Cardiac fibroblast (primary cell): ENCODE results near the gene LMBRD2.

Experiments used
- DNase-seq, 2 donors: peaks; one replicate each; pipeline versions ENCODE4 v3.0.0 to v3.0.0-alpha.2; 2010; ENCODE audit warnings: low read depth in 2 of 2
- H3K4me3 ChIP-seq, 2 donors: replicated peaks in 1 of 2; 1 replicate in 1 of 2; 2 replicates in 1 of 2; pipeline ENCODE4 v1.5.1; 2011; ENCODE audit warnings: low read depth in 2 of 2, low read length in 2 of 2, mild to moderate bottlenecking in 2 of 2, moderate library complexity in 1 of 2
- TF ChIP-seq, protein P1 (sequence below): IDR thresholded peaks from one replicate; pipeline ENCODE4 v1.5.1; 2011; ENCODE audit warnings: low read depth, mild to moderate bottlenecking, low read length, inconsistent platforms

LMBRD2 gene

DNA sequence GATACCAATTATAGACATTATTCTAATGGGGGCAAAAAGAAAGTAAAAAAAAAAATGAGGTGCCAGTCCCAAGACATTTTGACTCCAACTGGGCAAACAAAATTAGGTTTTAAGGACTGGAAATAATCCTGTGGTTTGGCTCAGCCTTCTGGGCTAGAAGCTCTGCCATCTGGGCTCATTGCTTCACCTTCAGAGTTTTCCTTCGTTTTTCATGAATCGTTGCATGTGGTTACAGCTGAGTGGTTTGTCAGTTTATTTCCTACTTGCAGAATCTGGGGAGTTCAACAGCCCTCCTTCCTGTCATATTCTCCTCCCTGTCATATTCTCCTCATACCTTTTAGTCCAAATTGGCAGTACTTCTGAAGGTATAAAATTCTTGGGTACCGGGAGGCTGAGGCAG lies 97.0 kb downstream of the LMBRD2 start:
- no peak overlapping the region for H3K4me3 ChIP-seq
- TF ChIP-seq, protein P1, sequence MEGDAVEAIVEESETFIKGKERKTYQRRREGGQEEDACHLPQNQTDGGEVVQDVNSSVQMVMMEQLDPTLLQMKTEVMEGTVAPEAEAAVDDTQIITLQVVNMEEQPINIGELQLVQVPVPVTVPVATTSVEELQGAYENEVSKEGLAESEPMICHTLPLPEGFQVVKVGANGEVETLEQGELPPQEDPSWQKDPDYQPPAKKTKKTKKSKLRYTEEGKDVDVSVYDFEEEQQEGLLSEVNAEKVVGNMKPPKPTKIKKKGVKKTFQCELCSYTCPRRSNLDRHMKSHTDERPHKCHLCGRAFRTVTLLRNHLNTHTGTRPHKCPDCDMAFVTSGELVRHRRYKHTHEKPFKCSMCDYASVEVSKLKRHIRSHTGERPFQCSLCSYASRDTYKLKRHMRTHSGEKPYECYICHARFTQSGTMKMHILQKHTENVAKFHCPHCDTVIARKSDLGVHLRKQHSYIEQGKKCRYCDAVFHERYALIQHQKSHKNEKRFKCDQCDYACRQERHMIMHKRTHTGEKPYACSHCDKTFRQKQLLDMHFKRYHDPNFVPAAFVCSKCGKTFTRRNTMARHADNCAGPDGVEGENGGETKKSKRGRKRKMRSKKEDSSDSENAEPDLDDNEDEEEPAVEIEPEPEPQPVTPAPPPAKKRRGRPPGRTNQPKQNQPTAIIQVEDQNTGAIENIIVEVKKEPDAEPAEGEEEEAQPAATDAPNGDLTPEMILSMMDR, result no peak
- DNase-seq, result no peak

DNA sequence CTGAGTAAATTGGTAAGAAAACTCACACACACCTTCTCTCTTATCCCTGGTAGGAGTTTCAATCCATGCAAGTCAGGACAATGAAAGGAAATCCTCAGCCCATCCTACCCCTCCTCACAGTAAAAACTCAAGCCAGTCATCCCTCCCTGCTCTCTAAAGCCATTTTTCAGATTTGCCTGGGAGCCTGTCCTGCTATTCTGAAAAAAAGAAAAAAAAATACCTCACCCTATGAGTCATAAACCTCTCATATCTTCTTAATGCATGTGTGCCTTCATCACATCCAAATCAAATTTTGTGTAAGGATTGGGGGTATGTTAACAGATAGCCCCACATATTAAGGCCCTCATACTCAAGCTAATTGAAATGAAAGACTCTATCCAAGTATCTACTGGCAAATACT lies 99.1 kb downstream of the LMBRD2 start:
- DNase-seq, result peak in 1 of 2 donors; percentile 6
- H3K4me3 ChIP-seq, result no peak overlapping the region
- TF ChIP-seq, protein P1, result no peak

DNA sequence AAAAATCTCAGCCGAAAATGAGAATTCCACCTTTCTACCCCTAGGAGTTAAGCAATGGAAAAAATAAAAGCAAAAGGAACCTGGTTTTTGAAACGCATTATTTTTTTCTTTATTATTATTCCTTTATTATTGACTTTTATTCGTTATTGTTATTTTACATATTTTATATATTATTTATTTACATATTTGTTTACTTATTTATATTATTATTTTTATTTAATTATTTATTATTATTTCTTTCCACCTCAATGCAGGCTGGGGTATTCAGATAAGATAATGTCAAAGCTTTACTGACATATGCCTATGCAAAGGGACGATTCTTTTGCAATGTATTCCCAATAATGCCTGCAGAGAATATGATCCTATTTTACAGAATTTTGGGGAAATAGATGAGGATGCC lies 101.7 kb downstream of the LMBRD2 start:
- H3K4me3 ChIP-seq, result no peak overlapping the region
- TF ChIP-seq, protein P1, result no peak
- DNase-seq, result no peak
